SH-SY5Y (cell line): ENCODE results near the gene FLT3LG.

Source experiments
- GATA2 ChIP-seq: IDR thresholded peaks from 2 replicates; pipeline ENCODE4 v1.6.1; 2011; ENCODE audit warnings: mild to moderate bottlenecking, low read depth, low read length
- GATA3 ChIP-seq: IDR thresholded peaks from 2 replicates; pipeline ENCODE4 v1.6.1; 2011; ENCODE audit warnings: low read depth, mild to moderate bottlenecking, low read length, moderate library complexity

GRCh38 chr19:49432141-49433073 lies 41.6 kb upstream of the FLT3LG start:
- TF ChIP-seq GATA2 (no peak), GATA3 (no peak)
